Stimulated activated naive CD8-positive, alpha-beta T cell treated with anti-CD3 and anti-CD28 coated beads, Interleukin-15, amount 100 ng/mL, for 72 hours (primary cell): Measurements from ENCODE around the gene DMD.

Source experiments
- ATAC-seq: fragments of 150-1000 bp; cut with Tn5 transposase; 2 replicates; pipeline ENCODE4 v1.10.0; 2021; ENCODE audit warnings: mild to moderate bottlenecking, moderate library complexity
- DNase-seq, 2 donors: peaks; one replicate each; pipeline ENCODE4 v3.0.0; 2021 to 2022
- H3K27ac Mint-ChIP-seq, 2 donors: one replicate each; pipeline ENCODE4 v1.8.0; 2022; ENCODE audit warnings: mild to moderate bottlenecking in 2 of 2, mixed read lengths in 2 of 2, moderate library complexity in 2 of 2
- H3K27me3 Mint-ChIP-seq: one replicate; pipeline ENCODE4 v1.8.0; 2022; ENCODE audit warnings: mixed read lengths
- H3K4me1 Mint-ChIP-seq: one replicate; pipeline ENCODE4 v1.8.0; 2022; ENCODE audit warnings: mild to moderate bottlenecking, mixed read lengths
- H3K4me3 Mint-ChIP-seq, 2 donors: one replicate each; pipeline ENCODE4 v1.8.0; 2022; ENCODE audit warnings: mild to moderate bottlenecking in 2 of 2, mixed read lengths in 2 of 2, moderate library complexity in 1 of 2
- H3K9me3 Mint-ChIP-seq, 2 donors: one replicate each; pipeline ENCODE4 v1.8.0; 2022; ENCODE audit warnings: mixed read lengths in 2 of 2

The DMD gene

DNA sequence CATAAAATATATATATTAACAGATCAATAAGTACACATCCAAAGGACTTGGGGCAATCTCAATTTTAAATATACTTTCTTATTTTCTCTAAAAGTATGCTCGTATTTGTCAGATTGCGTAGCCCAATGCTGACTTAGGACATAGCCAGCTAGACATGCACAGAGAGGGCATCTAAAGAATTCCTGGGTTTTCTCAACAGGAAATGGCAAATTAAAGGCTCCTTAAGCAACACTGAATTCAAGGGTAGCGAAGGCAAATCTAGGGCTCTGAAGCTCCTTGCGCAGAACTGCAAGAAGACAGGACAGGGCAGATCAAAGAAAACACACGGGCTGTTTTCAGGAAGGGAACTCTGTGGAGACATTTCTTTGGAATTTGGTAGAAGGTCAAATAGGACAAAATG is 2044.9 kb downstream of the DMD start:
- Mint-ChIP-seq H3K27ac (peak overlapping the region in 1 of 2 donors; percentile 34), H3K27me3 (peaks cover 13% of the 10 kb centered on the region), H3K9me3 (peaks cover 0 to 16% of the 10 kb centered on the region in 2 donors), H3K4me3 (no peak overlapping the region), H3K4me1 (no peaks in the 10 kb centered on the region)
- DNase-seq (no peak), ATAC-seq (no peak)

DNA sequence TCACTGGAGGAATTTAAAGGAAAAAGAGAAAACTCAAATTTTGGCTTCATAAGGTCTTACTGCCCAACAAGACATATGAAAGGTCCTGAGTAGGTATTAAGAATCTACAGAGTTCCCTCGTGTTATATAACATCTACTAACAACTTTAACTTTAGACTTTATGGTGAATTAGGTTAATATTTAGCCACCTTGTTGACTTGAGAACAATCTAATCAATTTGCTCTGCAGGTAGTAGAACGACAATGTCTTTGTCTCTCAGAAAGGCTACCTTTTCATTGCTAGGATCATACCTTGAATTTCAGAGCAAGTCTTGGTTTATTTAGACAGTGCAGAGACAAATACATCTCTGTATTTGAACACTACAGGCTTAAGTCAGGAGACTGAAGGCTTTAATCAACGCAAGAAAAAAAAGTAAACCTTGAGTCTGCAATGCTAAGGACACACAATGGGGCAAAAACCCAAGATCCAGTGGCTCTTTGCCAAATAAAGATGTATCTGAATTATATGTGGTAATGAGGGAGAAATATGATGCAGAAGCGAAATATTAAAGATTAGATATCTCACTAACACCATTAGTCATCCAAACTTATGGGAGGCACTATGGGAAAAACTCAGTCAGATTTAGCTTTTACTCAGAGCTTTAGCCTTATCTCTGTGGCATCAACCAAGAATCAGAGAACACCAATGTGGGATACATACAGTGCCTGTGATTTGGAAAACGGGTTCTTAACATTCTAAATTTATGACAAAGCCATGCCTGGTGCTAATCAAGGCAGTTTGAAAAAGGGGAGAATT is 2045.9 kb downstream of the DMD start:
- H3K27me3 Mint-ChIP-seq, result peaks cover 13% of the 10 kb centered on the region
- ATAC-seq (no peak), DNase-seq (no peak)
- no peak overlapping the region for H3K27ac Mint-ChIP-seq
- H3K9me3 Mint-ChIP-seq, result peaks cover 0 to 16% of the 10 kb centered on the region in 2 donors
- H3K4me1 Mint-ChIP-seq, result no peaks in the 10 kb centered on the region
- no peak overlapping the region for H3K4me3 Mint-ChIP-seq

DNA sequence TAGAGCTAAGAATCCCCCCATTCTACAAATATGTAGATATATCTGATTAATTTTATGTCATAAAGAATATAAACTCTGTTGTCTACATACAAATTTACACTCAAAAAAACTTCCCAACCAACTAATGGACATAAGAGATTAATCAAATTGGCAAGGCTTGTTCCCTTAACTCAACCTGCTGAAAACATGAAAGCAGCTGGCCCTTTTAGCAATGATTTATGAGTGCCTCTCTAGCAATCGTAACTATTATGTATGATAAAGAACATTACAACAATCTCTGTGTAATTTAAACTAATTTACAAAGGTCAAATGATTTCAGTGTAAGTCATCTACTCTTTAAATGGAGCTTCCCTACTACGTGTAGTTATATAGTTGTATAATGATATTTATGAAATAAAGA is 2056.4 kb downstream of the DMD start:
- Mint-ChIP-seq H3K4me3 (no peak overlapping the region), H3K4me1 (no peaks in the 10 kb centered on the region)

DNA sequence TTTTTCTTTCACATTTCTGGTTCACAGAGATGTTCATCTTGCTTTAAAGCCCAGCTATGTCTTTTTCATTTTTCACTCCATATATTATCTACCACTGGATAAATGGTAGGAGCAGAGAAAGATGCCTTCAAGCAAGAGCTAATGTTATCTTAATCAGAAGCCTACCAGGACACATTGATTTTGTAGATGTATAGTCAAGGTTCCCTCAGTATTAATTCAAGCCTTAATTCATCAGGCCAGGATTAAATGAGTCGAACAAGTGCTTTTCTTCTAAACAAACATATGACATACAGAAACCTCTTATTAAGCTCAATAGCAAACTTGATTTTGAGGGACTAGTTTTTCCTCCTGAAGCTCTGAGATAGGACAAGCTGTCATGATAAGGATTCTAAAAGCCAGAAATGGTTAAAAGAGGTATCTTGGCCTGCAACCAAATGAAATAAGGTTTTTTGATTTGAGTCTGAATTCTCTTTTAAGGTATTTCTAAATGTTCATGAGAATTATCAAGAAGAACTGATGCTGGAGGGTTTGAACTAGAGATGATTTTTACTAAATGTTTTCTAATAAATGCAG is 2057.8 kb downstream of the DMD start:
- Mint-ChIP-seq H3K9me3 (no peaks in the 10 kb centered on the region), H3K4me3 (no peak overlapping the region), H3K4me1 (no peaks in the 10 kb centered on the region), H3K27me3 (no peaks in the 10 kb centered on the region), H3K27ac (no peak overlapping the region)
- no peak for ATAC-seq
- DNase-seq, result no peak

More for the DNA sequence above, 2056.4 kb downstream of the DMD start:
- H3K9me3 Mint-ChIP-seq, result no peaks in the 10 kb centered on the region
- DNase-seq (no peak), ATAC-seq (no peak)
- no peaks in the 10 kb centered on the region for H3K27me3 Mint-ChIP-seq
- no peak overlapping the region for H3K27ac Mint-ChIP-seq

DNA sequence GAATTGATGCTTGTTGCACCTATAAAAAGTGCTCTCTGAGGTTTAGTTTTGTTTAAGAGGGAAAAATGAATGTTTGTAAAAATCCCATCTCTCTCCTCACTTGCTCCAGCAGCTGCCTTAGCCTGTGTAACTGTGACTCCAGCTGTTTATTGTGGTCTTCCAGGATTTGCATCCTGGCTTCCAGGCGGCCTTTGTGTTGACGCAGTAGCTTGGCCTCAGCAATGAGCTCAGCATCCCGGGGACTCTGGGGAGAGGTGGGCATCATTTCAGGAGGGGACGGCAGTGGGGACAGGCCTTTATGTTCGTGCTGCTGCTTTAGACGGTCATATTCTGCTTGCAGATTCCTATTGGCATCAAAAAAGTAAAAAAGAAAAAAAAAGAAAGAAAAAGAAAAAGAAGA is 2064.2 kb downstream of the DMD start:
- ATAC-seq (no peak), DNase-seq (no peak)
- no peak overlapping the region for H3K4me3 Mint-ChIP-seq
- no peak overlapping the region for H3K27ac Mint-ChIP-seq
- no peaks in the 10 kb centered on the region for H3K4me1 Mint-ChIP-seq
- no peaks in the 10 kb centered on the region for H3K27me3 Mint-ChIP-seq
- no peaks in the 10 kb centered on the region for H3K9me3 Mint-ChIP-seq

DNA sequence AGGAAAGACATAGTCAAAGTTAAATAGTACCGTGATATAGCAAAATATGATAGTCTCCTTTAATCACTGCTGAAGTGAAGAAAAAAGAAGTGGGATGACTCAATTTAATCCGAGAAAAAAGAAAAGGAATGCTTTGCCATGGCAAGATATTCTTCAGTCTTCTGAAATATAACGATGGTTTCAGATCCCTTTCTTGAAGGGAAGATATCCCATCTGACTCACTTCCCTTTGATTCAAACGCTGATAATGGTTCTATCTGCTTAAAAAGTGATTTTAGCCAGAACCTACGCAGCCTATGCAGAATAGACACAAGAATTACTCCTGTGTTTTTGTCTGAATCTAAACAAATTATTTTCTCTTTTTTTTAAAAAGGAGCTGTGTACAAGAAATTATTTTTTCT is 2071.4 kb downstream of the DMD start:
- no peak for ATAC-seq
- H3K27ac Mint-ChIP-seq, result no peak overlapping the region
- H3K4me1 Mint-ChIP-seq, result peaks cover 14% of the 10 kb centered on the region
- no peak for DNase-seq
- H3K4me3 Mint-ChIP-seq, result no peak overlapping the region
- H3K27me3 Mint-ChIP-seq, result peaks cover 15% of the 10 kb centered on the region
- H3K9me3 Mint-ChIP-seq, result peaks cover 0 to 18% of the 10 kb centered on the region in 2 donors

DNA sequence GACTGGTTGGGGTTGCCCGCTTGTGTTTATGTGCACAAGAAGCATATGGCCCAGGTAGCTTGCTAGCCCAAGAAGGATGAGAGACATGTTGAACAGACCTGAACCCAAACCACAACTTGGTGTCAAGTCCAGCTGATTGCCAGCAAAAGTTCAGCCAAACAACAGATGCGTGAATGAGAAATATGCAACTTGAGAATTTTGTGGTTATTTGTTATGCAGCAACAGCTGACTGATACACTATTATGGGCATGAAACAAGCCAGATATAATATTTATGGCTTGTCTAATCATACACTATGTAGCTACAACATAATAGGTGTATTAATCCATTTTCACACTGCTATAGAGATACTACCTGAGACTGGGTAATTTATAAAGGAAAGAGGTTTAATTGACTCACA is 2073.2 kb downstream of the DMD start:
- no peak for ATAC-seq
- Mint-ChIP-seq H3K4me3 (no peak overlapping the region), H3K27me3 (peaks cover 15% of the 10 kb centered on the region), H3K9me3 (peaks cover 0 to 18% of the 10 kb centered on the region in 2 donors), H3K4me1 (peaks cover 14% of the 10 kb centered on the region), H3K27ac (no peak overlapping the region)
- no peak for DNase-seq

DNA sequence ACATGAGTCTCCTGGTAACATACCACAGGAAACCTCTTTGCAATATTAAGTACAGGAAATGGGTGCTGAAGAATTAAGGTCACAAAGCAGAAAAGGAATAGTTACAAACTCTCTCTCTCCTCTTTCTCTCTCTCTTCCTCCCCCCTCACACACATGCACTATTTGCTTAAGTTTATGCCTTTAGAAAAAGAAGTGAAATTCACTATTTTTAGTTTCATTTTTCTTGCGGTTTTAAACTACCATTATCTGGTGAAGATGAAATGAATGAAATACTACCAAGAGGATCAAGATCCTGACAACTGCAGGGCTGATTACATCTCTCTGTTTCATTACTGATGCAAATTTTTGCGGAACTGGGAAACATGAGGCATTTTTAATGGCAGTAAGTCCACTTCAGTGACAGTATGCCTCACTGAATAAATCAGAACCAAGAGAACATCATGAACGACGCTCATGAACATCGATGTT is 2075.2 kb downstream of the DMD start:
- Mint-ChIP-seq H3K4me3 (peak overlapping the region; percentile 49 to 58), H3K4me1 (peaks cover 14% of the 10 kb centered on the region), H3K9me3 (peaks cover 0 to 18% of the 10 kb centered on the region in 2 donors), H3K27me3 (peaks cover 9% of the 10 kb centered on the region), H3K27ac (no peak overlapping the region)
- DNase-seq (no peak), ATAC-seq (peak; percentile 55)

DNA sequence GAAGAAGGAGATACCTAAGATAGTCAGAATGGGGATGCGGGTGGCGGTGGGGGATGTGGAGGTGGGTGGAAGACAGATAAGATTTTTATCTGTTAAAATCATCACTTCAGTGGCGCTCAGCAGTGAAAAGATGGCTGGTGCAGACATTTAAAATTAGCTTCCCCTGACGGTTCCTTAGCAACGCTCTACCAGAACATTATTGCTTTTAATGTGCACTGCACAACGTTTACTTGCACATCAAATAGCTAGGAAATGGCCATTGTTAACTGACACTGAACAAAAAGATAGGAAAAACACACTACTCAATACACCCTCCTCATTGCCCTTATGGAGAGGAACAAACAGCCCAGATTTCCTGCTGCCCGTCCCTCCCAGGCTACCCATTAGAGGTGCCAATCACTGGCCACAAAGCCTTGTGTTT is 2078.5 kb downstream of the DMD start:
- DNase-seq (no peak), ATAC-seq (no peak)
- H3K9me3 Mint-ChIP-seq, result peaks cover 0 to 4% of the 10 kb centered on the region in 2 donors
- H3K4me3 Mint-ChIP-seq, result no peak overlapping the region
- H3K27ac Mint-ChIP-seq, result no peak overlapping the region
- peaks cover 14% of the 10 kb centered on the region for H3K4me1 Mint-ChIP-seq
- peaks cover 7% of the 10 kb centered on the region for H3K27me3 Mint-ChIP-seq

DNA sequence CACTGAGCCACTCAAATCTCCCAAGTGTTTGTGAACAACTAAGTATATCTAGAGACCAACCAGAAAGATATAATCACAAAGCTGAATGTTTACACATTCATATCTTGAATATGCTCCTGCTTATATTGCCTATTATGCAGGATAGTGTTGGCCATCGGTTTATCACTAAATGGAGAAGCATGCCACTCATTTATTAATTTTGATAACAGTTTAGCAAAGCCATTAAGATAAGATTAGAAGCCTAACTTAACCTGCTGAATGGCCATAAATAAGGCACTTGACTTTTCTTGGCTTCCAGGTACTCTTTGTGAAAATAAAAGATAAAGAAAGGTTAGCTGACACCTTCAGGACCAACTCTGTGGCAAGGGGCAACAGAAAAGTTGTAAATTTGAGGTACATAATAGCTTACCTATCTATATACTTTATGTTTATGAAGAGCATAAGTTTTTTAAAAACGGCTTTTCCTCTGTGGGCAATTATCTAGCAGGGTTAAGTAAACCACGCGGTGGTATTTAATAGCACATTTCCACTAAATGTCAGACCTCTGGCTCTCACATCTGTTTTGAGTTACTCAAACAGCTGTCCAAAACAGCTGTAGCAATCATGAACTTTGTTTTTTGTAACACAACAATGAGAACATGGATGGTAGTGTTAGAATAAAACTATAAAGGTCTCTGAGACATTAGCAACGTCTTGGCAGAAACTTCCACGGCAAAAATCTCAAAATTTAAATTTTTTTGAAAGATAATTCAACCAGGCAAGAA is 2080.7 kb downstream of the DMD start:
- H3K9me3 Mint-ChIP-seq, result no peaks in the 10 kb centered on the region
- H3K4me3 Mint-ChIP-seq, result no peak overlapping the region
- DNase-seq (no peak), ATAC-seq (no peak)
- H3K4me1 Mint-ChIP-seq, result peaks cover 6% of the 10 kb centered on the region
- no peak overlapping the region for H3K27ac Mint-ChIP-seq
- peaks cover 19% of the 10 kb centered on the region for H3K27me3 Mint-ChIP-seq

DNA sequence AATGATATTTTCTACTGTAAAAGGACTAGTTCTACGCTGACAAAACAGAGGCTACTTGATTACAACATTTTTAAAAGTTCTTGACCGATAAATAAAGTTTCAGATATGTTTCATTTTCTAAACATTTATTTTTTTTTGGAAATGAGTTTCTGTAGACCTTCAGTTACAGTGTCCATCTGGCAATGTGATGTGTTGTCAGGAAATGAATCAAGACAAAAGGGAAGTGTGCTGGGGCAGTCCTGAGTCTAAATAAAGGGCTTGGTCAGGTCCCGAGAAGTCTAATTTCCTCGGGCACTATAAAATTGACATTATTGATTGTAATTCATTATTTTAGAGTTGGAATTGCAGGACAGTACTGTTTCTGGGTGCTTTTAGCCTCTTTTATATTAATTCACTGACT is 2082.5 kb downstream of the DMD start:
- Mint-ChIP-seq H3K4me3 (no peak overlapping the region), H3K9me3 (no peaks in the 10 kb centered on the region), H3K27ac (no peak overlapping the region), H3K27me3 (peaks cover 20% of the 10 kb centered on the region), H3K4me1 (no peaks in the 10 kb centered on the region)
- no peak for DNase-seq
- no peak for ATAC-seq

DNA sequence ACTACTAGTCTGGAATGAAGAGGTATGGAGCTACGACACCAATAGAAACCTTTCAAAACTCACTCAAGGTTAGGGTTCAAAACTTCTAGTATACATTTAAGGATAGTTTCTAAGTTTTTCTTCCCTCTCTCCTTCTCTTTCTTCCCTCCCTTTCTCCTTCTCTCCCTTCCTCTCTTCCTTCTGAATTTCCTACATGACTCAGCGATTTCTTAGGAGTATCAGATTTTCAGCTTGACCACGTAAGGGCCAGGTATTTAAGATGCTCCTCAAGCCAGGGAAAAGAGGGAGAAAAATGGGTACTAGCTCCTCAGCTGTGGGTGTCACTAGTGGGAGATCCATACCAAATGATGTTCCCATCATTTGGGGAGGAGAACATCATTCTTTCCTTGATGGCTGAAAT is 2083.6 kb downstream of the DMD start:
- Mint-ChIP-seq H3K27ac (no peak overlapping the region), H3K4me3 (no peak overlapping the region), H3K27me3 (peaks cover 20% of the 10 kb centered on the region), H3K9me3 (no peaks in the 10 kb centered on the region), H3K4me1 (no peaks in the 10 kb centered on the region)
- no peak for ATAC-seq
- no peak for DNase-seq

DNA sequence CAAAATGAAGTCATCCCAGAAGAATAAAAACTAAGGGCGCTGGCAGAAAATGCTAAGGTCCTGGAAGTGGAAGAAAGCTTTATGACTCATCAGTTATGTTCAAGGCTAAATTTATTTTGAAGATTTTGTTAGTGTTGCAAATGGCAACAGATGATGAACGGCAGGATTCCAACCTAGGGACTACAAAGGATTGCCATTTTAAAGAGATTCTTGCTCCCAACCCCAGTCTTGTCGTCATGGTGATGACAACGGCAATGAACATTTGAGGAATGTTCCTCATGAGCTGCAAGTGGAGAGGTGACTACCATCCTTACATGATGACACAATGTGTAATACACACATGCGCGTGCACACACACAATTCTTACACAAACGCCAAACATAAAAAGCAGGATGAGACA is 2085.1 kb downstream of the DMD start:
- Mint-ChIP-seq H3K27me3 (peaks cover 20% of the 10 kb centered on the region), H3K4me1 (no peaks in the 10 kb centered on the region), H3K4me3 (no peak overlapping the region), H3K27ac (no peak overlapping the region), H3K9me3 (no peaks in the 10 kb centered on the region)
- DNase-seq (no peak), ATAC-seq (no peak)

DNA sequence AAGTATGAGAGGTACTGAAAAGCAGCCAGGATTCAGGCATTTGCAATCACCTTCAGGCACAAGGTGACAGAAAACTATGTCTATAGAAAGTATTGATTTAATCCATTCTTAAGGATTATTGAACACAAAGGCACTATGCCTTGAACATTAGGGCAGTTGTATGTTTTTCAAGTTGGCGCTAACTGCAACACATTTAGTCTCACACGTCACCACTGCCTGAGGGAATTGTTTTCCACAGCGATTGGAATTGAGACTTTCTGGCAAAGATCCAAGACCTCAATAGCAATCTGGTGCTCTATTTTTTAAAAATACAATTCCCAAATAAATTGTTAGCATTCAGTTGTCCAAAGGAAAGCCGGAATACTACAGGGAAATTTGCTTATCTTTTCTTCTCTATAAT is 2086.8 kb downstream of the DMD start:
- no peak overlapping the region for H3K27ac Mint-ChIP-seq
- peaks cover 14% of the 10 kb centered on the region for H3K27me3 Mint-ChIP-seq
- no peak for ATAC-seq
- H3K4me3 Mint-ChIP-seq, result no peak overlapping the region
- H3K4me1 Mint-ChIP-seq, result no peaks in the 10 kb centered on the region
- no peak for DNase-seq
- no peaks in the 10 kb centered on the region for H3K9me3 Mint-ChIP-seq

DNA sequence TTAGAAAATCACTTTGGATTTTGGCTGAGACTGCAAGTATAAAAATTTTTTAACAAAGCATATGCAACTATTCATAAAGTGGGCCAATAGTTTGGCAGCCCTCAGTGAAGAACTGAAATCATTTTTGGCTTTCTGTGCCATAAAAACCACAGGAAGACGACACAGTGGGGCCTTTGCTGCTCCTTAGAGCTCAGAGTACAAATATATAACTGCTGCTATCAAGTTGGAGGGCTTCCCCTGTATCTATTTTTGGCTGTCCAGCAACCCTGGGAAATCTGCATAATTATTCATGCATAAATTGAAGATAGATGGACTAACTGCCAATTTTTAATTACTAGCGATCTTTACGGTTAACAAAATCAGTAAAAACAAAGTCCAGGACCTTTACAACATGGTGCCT is 2088.0 kb downstream of the DMD start:
- Mint-ChIP-seq H3K4me1 (no peaks in the 10 kb centered on the region), H3K4me3 (no peak overlapping the region), H3K27ac (no peak overlapping the region), H3K9me3 (no peaks in the 10 kb centered on the region), H3K27me3 (peaks cover 12% of the 10 kb centered on the region)
- no peak for ATAC-seq
- DNase-seq, result no peak

DNA sequence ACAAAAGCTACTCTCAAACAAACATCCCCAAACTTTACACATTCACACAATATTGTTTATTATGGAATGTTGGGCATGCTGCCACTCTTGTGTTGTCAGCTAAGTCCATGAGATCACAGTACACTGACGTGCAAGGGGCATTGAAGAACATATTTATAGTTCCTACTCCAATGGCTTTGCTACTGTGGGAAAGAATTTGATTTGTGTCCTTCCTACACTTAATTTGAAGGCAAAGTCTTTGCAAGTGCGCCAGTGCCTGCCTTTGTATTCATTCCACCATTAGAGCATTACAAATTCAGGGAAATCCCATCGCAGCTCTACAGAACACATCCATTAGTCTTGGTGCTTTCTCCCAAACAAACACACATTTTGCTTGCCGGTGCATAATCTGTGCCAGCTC is 2094.1 kb downstream of the DMD start:
- H3K4me3 Mint-ChIP-seq, result no peak overlapping the region
- DNase-seq (no peak), ATAC-seq (no peak)
- H3K4me1 Mint-ChIP-seq, result peaks cover 13% of the 10 kb centered on the region
- H3K27ac Mint-ChIP-seq, result no peak overlapping the region
- no peaks in the 10 kb centered on the region for H3K9me3 Mint-ChIP-seq
- H3K27me3 Mint-ChIP-seq, result peaks cover 14% of the 10 kb centered on the region
